Fibroblast of upper back skin (primary cell): ENCODE data around the gene EP400.
"Not testable (repeated sequence)": the region's sequence is repeated elsewhere in the genome, so short reads cannot be mapped to it uniquely, and the experiment has no call there.

ENCODE experiments used
- DNase-seq: peaks from one replicate; pipeline ENCODE4 v3.0.0-alpha.2; 2013

Gene EP400

DNA sequence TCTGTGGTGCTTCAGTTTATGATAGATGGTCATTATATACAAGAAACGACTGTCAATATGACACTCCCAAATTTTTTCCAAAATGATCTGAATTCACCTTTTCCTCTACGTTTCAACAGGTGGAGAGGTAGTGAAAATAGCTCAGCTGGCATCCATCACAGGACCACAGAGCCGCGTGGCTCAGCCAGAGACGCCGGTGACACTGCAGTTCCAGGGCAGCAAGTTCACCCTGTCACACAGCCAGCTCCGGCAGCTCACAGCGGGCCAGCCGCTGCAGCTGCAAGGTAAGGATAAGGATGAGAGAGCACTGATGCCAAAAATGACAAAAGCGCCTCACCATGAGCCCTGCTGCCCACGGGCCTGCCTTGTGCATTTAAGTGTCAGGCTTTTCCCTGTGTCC is 73.9 kb downstream of the EP400 start:
- DNase-seq, result no peak

DNA sequence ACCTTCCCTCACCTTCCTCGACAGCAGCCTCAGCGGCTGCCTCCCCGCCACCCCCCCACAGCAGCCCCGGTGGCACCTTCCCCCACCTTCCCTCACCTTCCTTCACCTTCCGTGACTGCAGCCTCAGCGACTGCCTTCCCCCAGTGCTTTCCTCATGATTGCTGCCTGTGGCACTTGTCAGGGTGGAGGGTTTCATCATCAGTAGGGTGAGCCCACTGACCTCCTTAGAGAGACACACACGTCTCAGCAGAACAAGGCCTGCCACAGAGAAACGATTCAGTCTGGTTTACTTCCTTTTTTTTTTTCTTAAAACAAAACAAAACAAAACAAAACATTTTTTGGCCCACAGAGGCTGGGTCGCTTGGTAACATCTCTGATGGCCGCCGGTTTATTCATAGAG is 75.0 kb downstream of the EP400 start:
- no peak for DNase-seq

DNA sequence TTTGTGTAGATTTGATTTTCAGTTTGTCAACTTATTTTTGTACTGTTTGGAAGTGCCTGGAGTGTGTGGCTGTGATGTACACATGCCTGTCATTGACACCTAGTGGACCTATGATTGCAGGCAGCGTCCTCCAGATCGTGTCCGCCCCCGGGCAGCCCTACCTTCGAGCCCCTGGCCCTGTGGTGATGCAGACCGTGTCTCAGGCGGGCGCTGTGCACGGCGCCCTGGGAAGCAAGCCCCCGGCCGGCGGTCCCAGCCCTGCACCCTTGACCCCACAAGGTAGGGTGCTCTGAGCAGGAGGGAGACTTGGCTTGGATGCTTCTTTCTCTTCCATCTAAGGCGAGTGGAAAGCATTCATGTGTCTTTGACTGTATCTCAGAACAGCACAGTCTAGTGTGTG is 75.8 kb downstream of the EP400 start:
- no peak for DNase-seq

DNA sequence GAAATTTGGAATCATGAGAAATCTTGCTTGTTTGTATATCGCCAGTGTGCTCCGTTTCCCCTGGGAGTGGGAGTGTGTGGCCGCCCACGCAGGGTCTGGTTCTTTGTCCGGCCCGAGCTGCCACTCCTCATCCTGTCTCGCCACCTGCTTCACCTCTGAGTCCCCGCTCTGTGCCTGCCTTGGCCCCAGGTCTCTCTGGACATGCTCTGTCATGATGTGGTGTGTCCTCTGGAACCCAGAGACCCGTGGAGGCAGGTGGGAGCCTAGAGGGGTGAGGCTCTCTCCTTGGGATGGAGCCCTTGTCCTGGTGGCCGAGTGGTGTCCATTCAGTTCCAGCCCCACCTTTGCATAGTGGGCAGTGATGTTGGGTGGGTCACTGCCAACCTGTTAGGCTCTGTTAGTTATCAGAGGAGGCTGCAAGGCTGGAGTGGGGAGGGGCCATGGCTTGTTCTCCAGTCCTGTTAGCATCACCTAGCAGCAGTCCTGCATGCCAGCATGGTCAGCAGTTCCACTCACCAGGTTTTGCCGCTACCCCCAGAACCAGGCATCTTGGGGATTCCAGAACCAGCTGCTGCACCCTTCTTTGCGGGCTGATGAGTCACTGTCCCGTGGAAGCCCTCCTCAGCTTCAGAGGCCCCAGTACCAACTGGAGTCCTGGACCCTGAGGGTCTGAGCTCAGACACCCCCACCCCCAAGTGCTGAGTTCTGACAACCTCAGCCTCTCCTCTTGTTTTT is 76.5 kb downstream of the EP400 start:
- no peak for DNase-seq

DNA sequence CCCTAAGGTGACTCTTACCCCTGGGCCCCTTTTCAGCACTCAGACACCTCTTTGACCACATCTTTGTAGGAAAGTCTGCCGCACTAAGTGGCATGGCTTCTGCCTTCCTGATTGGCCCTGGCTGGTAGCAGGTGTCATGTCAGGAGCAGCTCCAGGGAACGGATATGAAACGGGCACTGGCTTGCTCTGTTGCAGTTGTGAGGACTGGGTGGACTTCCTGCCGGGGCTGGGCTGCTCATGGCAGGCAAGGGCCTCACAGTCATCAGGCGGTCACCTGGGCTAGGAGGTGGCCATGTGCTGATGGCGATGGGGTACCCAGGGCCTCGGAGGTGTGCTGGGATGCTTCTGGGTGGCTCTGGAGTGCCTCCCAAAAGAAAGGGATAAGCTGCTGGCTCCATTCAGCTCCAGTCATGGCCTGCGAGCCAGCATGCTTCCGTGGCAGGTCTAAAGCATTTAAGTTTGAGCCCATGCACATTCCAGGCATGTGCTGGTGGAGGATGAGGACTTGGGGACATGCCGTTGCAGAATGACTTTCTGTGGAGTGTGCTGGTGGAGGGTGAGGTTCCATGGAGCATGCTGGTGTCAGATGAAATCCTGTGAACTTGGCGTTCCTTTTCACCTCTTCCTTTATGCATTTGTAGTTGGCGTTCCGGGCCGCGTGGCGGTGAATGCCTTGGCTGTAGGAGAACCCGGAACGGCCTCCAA is 77.2 kb downstream of the EP400 start:
- DNase-seq, result no peak

DNA sequence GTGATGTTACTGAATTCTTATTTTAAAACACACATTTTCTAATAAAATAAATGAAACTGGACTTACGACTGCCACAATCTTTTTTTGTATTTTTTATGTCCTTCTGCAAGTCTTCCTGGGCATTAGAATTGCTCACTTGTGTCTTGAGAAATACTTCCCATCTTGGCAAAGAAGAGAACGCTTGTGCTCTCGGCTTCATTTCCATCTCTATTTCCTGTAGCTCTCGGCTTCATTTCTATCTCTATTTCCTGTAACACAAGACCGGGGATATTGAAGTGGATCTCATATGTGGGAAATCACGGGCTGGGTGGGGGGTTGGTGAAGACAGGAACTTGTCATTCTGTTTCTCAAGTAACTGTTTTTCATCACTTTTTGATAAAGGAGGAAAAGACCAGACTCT is 77.9 kb downstream of the EP400 start:
- DNase-seq, result no peak

DNA sequence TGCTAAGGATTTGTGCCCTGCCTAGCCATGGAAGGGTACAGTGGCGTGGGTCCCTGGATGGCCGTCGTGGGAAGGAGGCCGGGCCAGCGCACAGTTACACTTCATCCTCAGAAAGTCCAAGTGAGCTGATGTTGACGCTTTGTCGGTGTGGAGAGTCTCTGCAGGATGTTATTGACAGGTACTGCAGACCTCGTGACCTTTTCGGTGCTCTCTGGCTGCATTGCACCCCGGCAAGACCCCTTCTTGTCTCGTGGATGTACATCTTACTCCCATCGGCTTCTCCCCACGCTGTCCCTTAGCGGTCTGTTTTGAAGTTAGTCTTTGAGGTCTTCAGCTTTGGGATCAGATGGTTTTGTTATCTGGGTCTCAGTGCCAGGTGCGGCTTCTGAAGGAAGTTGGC is 78.4 kb downstream of the EP400 start:
- no peak for DNase-seq

DNA sequence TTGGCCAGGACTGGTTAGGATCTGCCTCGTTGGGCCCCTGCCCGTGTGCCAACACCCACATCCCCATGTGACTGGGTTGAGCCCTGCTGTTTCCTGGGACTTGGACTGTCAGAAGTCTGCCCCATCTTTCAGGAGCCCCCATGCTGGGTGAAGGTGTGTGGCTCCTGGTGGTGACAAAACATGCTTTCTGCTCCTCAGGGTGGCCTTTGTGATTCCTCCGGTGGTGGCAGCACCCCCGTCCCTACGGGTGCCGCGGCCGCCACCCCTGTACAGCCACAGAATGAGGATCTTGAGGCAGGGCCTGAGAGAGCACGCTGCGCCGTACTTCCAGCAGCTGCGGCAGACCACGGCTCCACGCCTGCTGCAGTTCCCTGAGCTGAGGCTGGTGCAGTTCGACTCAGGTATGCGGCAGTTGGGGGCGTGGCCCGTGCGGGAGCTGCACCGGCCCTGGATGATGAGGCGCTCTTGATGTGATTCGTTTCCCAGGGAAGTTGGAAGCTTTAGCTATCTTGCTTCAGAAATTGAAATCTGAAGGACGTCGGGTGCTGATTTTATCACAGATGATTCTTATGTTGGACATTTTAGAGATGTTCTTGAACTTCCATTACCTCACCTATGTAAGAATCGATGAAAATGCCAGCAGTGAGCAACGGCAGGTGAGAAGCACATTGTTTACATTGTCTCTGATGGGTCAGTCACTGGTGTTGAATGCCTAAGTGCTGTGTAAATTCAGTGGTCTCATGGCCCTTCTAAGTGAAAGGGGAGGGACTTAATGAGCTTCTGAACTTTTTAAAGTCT is 80.0 kb downstream of the EP400 start:
- no peak for DNase-seq

DNA sequence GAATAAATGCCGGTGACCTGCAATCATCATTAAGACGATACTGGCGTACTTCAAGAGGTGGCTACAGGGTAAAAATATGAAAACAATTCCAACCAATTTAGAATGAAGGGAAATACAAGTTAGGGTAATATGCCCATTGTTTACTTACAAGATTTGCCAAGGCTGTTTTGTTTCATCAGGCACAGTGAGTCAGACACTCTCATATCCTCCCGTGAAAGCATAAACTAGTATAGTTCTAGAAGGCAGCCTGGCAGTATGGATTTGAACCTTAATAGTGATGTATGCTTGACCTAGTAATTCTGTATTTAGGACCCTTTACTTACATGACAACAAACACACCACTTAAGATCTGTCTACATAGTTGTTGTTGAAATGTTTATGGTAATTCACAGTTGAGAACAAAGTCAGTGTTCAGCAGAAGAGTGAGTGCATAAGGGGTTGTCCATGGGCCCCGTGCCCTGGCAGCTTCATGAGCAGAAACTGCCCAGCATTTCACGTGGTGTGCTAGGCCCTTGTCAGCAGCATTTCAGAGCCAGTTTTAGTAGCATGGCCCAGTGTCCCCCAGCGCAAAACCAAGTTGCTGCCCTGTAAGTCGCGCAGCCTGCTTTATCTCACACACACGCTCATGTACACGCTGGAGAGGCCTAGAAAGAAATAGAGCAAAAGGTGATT is 80.8 kb downstream of the EP400 start:
- no peak for DNase-seq

DNA sequence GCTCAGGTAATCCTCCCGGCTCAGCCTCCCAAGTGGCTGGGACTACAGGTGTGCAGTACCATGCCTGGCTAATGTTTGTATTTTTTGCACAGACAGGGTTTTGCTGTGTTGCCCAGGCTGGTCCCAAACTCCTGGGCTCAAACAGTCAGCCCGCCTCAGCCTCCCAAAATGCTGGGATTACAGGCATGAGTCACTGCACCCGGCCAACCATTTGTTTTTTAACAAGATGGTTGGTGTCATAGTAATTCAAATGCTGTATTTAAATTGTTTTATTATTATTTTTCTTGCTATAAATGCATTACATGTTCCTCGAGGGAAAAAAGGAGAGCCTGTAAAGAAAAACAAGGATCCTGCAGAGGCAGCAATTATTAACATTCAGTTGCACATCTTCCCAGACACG is 83.9 kb downstream of the EP400 start:
- DNase-seq, result no peak

DNA sequence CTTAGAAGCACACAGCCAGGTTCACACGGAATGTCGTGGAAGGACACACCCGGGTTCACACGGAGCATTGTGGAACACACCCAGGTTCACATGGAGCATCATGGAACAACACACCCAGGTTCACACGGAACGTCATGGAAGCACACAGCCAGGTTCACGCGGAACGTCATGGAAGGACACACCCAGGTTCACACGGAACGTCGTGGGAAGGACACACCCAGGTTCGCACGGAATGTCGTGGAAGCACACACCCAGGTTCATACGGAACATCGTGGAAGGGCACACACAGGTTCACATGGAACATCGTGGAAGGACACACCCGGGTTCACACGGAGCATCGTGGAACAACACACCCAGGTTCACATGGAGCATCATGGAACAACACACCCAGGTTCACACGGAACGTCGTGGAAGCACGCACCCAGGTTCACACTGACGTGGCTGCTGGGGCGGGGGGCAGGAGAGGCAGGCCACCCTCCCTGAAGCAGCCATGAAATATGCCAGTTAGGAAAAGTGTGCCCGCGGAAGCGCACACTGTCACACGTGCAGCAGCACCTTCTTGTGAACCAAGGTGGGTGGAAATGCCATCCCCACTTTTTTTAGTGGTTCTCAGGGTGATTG is 86.4 kb downstream of the EP400 start:
- no peak for DNase-seq

DNA sequence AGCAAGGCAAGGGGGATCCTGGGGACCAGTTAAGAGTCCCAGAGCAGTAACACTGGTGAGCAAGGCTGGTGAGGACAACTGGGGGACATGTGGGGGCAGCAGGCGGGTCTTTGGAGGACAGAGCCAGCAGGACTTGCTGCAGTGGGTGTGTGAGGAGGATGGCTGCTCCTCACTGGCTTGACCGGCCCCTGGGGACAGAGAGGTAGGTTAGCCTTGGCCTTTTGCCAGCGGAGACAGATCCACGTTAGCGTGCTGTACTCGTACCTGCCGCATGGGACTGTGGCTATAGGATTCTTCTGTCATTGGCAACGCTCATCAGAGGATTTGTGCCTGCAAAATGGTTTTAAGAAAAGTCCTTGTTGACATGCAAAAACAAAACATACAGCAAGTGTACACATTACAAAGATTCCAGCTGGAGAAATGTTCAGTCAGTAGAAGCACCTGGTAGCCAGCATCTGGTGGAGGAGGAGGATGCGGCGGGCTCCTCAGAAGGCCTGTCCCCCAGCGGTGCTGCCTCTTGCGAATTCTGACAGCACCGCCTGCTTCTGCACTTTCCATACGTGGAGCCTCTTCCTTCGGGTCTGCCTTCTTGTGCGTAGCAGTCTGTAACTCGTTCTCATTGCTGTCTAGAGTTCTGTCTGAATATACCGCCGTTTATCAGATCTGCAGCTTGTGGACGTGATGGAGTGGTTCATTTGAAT is 91.3 kb downstream of the EP400 start:
- DNase-seq, result no peak

DNA sequence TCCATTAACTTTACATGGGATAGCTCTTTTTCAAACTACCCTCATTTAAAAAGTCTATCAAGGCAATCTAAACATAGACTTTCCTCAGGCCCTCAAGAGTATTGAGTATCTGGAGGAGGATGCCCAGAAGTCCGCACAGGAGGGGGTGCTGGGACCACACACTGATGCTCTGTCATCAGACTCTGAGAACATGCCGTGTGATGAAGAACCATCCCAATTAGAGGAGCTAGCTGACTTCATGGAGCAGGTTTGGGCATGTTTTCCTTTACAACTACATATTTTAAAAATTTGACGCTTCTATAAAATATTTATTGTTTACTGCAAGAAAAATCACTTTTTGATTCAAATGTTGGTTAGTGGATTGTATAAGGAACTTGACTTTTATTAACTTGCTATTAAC is 93.5 kb downstream of the EP400 start:
- no peak for DNase-seq

DNA sequence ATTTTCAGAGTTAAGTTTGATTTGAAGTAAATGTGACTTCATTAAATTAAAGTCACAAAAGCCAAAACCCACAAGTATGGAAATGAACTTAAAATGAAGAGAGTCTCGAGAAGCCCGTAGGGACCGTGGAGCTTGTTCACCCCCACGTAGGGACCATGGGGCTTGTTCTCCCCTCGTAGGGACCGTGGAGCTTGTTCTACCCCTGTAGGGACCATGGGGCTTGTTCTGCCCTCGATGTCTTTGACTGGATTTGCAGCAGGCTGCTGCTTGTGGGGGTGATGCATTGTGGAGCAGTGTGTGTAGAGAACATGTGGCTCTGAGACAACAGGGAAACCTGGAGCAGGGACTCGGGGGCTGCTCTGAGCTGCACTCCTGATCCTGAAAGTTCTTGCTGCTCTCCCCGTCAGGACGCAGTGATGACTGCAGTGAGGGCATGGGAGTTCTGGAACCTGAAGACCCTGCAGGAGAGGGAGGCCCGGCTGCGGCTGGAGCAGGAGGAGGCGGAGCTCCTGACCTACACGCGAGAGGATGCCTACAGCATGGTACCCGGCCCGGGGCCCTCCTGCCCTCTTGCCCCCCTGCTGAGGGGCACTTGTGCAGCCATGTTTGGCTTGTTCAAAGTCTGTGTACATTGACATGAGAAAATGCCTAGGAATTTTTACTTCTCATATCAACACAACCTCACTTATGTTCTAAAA is 94.2 kb downstream of the EP400 start:
- no peak for DNase-seq

DNA sequence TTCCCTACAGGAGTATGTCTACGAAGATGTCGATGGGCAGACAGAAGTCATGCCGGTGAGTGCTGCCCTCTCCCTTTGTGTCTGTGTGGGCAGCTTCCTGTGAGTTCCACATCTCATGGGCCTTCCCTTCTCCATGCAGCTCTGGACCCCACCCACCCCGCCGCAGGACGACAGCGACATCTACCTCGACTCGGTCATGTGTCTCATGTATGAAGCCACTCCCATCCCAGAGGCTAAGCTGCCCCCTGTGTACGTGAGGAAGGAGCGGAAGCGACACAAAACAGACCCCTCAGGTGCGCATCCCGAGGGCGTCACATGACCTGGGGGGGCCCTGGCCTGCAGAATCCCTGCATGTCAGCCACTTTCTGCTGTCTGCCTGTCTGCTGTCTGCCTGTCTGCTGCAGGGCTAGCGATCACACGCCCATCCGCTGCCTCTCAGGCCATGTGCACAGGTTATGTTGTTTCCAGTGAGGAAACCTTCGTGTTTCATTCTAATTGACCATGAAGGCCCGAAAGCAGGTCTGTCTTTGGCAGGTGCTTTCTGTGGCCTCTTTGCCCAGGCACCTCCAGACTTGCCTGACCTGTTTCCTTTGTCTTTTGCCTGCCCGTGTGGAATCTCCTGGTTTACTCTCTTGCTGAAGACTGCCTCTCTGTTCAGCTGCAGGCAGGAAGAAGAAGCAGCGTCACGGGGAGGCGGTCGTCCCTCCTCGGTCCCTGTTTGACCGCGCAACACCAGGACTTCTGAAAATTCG is 95.1 kb downstream of the EP400 start:
- no peak for DNase-seq

DNA sequence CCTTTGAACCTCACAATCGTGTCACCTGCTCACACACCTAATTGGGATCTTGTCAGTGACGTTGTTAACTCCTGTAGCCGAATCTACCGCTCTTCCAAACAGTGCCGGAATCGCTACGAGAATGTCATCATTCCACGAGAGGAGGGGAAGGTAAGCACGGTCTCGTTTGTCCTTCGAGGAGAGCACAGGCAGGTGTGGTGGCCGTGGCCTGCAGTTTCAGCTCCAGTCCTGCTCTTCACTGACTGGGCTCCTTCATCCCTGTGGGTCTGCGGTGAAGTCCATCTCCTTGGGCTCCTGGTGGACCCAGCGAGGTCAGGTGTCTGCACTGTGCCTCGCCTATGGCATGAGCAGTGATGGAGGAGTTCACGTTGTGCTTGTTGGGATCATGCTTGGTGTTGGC is 96.0 kb downstream of the EP400 start:
- no peak for DNase-seq

DNA sequence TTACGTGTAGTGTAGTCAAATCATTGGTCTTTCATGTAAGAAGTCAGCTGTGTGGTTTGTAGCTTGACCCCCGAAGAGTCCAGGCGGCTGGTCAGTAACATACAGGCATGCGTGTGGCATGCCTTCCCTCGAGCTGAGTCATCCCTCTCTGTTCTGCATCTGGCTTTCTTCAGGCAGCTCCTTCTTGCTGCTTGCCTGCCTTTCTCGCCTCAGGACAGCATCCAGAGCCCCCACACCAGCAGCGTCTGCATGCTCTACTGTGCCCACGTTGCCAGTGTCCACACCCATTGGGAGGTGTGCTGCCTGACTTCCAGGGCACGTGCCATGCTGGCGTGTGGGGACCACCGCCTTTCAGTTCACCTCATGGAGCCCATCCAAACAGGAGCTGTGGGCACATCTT is 96.8 kb downstream of the EP400 start:
- peak; percentile 68 for DNase-seq

DNA sequence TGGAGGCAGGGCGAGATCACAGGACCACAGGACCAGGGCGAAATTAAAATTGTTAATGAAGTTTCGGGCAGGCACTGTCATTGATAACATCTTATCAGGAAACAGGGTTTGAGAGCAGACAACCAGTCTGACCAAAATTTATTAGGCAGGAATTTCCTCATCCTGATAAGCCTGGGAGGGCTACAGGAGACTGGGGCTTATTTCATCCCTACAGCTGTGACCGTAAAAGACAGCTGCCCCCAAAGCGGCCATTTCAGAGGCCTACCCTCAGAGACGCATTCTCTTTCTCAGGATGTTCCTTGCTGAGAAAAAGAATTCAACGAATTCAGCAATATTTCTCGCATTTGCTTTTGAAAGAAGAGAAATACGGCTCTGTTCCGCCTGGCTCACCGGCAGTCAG is 97.9 kb downstream of the EP400 start:
- DNase-seq, result not testable (repeated sequence)

DNA sequence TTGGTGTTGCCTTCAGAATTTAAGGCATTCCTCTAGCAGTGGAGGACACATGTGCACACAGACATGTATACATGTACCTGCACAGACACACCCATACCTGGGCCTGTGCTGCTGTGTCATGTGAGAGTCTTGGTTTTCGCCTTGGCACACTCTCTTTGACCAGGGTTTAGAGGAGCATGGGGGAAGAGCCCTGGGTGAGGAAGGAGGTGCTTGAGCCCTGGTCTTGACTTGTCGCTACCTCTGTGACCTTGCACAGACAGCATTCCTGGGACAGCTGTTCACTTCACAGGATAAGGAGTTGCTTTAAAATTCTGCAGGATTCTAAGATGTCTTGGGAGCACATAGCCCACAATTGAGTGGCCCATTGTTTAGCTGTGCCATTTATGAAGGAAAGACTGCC is 99.7 kb downstream of the EP400 start:
- no peak for DNase-seq

DNA sequence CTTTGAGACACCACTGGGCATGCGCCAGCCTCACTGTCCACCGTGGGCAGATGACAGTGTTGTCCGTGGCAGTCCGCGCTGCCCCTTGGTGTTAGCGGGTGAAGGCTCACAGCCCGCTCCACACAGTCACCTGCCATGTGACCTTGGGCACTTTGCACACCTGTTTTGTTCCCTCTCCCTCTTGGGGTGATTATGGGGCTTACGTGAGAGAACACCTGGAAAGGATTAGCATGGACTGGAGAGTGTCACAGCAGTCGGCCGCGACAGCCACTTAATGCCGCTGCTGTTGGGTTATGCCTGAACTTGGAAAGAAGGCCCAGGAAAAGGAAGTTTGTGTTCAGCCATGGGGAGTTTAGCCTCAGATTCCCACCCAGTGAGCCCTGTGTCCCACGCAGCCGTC is 100.1 kb downstream of the EP400 start:
- DNase-seq, result no peak

DNA sequence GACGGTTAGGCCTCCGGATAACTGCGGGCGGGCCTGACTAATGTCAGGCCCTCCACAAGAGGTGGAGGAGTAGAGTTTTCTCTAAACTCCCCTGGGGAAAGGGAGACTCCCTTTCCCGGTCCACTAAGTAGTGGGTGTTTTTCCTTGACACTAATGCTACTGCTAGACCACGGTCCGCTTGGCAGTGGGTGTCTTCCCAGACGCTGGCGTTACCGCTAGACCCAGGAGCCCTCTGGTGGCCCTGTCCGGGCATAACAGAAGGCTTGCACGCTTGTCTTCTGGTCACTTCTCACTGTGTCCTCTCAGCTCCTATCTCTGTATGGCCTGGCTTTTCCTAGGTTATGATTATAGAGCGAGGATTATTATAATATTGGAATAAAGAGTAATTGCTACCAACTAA is 102.0 kb downstream of the EP400 start:
- peak; percentile 10 for DNase-seq
